ENCODE results near the gene OR52I1.
A peak's percentile ranks its signal among the peaks of the same experiment; 100 is the strongest.

Gene OR52I1

DNA sequence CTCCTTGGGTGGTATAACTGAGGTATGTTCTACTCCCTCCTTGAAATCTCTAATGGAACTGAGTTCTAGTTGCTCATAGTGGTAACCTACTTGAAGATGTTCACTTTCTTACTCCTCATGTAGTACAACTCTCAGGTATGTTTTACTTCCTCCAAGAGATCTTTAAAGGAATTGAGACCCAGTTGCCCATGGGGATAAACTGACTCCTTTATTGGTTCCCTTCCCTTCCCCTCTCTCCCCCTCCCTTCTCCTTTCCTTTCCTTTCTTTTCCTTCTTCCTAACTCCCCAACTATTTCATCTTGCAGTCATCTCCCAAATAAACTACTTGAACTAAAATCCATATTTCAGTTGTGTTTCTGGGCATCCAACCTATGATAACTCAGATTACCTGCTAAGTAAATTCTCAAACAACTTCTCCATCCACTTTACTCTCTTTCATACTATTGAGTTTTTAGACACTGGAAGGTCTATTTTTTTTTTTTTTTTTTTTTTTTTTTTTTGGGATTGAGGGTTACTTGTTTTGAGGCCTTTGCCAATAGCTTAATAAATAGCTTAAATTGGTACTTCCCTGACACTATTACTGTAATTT lies 22.1 kb downstream of the OR52I1 start:
- DNase-seq, result no peak

DNA sequence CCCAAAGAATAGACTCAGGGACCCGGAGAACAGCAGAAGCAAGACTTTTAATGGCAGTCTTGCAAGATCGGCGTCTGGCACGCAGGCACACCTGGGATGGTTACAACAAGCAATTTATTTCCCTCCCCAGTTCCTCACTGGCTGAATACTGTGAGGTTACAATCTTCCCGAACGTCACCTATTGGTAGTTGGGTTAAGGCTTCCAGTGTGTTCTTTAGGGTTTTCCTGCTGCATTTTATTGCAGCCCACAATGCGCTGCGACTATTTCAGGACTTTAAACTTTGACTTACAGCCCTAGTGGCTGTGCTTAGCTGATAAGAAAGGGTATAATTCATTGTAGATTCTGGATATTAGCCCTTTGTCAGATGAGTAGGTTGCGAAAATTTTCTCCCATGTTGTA lies 25.7 kb downstream of the OR52I1 start:
- no peak for DNase-seq

DNA sequence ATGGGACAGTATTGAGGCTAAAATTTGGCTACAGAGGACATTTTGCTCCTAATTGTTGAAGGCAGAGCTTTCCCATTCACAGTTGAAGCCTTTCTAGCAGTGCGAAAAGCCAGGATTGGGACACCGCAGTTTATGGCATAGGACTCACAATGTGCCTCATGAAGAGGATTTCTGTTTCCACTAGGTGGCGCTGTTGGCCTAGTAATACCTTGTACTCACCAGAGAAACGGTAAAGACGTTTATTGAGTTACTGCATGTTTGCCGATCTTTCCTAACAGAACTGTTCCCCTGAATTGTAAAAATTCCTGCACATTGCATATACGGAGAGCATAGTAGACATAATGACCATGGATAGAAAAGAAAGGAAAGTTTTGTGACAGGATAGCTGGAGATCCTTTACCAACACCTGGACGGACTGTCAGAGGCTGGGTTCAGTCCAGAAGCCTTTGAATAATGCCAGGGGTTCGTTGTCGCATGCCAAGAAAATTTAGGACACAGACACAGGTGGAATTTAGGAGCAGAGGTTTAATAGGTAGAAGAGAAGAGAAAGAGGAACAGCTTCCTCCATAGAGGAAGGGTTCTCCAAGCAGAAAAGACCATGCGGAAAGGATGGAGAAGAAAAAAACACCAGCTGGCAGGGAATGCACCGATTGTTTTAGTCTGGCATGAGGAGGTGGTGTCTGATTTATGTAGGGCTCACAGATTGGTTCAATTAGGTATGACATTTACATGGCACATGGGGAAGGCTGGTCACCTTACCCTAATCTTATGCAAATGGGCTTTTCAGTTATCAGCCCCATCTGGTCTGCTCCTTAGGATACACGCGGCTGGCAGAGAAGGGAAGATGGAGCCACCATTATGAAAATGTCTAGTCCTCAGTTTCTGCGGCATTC lies 32.6 kb downstream of the OR52I1 start:
- DNase-seq, result peak; percentile 91

DNA sequence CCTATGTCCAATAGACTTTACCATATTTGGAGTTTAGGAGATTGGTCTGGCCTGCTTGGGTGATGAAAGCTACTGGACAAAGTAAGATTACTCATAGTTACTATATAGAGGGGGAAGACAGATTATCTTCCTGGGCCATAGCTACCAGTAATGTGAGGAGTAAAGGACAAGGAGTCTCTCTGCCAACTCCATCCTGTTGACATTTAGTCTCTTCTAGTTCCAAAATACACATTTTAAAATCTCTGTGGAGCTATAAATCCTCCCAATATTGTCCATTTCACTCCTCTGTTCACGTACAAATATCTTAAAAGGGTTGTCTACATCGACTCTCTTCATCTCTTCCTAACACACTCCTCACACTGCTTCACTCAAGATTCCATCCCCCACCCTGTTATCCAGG lies 42.3 kb downstream of the OR52I1 start:
- no peak for DNase-seq

DNA sequence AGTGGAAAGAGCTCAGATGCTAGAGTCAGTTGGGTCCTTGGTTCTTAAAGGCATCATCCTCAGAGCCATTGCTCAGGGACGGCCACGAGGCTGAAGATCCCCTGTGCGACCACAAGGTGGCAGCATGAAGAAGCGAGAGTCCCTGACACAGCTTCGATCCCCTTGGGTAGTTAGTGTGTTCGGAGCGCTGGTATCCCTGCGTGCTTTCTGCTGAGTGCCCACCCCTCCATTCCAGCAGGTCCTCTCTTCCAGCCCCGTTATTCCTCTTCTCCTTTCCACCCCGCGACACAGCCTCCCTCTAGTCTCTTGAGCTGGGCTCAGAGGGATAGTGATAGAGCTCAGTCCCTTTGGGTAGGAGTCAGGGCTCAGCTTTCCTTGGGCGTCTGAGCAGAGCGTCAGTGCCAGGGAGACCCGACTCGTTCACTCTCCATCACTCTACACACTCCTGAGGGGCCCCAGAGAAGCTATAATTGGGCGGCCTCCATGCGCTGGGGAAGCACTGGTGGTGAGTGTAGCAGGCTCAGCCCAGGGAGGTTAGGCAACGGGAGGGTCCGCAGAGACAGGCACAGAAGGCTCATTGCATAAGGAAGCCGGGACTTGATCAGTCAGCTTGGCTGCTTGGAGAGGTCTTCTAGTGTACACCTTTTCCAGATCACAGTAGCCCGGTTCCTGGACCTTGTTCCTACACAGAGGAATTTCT lies 43.3 kb downstream of the OR52I1 start, which contains the start of gene OR51D1:
Gene OR51D1 (plus strand): TSS at position 516 of the 700 bp plus-strand sequence. CDS start 2,314 bp downstream, outside the sequence.
- peak; percentile 64 for DNase-seq

DNA sequence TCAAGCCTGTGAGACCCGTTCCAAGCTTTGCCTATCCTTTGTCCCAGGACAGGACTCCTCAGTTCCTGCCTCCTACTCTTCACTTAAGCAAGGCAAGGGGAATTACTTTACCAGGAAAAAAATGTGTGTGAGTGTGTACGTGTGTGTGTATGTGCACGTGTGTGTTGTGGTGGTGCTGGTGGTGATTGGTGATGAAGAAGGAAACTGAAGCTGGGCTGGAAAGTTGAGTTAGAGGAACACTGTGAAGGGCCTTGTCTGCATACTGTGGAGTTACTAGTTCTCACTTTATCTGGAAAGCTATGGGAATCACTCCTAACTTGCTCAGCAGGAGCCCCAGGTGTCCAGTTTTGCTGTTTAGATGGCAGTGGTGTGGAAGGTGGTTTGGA lies 43.8 kb downstream of the OR52I1 start:
- no peak for DNase-seq

DNA sequence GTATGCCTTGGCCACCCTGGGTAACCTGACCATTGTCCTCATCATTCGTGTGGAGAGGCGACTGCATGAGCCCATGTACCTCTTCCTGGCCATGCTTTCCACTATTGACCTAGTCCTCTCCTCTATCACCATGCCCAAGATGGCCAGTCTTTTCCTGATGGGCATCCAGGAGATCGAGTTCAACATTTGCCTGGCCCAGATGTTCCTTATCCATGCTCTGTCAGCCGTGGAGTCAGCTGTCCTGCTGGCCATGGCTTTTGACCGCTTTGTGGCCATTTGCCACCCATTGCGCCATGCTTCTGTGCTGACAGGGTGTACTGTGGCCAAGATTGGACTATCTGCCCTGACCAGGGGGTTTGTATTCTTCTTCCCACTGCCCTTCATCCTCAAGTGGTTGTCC lies 46.1 kb downstream of the OR52I1 start:
- no peak for DNase-seq

DNA sequence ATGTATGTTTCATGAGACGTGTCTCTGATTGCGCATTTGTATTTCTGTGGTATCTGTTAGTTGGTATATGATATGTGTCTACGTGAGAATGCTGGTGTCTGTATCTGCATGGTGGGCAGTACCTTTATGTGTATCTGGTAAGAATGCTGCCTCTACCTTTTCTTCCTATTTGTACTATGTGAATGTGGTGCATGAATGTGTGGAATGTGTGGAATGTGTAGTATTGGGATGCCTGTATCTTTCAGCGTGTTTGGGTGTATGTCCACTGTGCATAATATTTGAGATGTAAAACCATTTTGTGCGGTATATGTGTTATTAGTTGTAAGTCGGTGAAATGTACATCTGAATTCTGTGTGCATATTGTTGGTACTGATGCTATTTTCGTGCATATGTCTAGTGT lies 47.7 kb downstream of the OR52I1 start:
- no peak for DNase-seq

DNA sequence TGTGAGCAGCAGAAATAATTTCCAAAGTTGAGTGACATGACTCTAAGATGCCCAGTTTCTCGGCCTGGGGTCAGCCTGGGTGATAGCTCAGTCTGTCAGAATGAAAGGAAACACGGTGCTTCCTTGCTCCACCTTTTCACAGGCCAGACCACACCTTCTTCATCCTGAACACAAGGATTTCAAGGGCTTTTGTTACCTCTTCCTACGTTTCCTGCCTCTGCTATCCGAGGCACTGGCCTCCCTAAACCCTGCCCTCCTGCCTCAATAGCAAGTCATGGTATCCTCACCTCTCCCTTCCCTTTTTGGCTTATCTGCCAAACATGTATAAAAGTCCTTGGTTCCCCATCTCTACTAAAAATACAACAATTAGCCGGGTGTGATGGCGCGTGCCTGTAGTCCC lies 48.2 kb downstream of the OR52I1 start:
- DNase-seq, result no peak

DNA sequence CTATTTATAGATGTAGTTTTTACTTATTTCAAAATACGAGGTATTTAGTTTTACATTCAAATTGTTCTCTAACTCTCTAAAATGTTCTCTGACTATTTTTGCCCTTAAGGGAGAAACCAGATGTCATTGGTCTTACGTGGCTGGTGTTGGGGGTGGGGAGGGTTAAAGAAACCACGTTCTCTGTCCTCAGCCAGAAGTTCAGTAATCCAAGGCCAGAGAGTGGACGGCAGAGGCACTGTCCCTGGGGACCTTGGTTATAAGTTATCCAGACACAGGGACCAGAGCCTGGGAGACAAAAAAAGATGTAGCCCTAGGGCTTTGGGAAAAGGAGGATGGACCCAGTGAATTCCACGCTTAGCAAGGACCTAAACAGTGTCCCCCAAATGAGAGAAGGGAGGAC lies 49.2 kb downstream of the OR52I1 start:
- DNase-seq, result no peak

DNA sequence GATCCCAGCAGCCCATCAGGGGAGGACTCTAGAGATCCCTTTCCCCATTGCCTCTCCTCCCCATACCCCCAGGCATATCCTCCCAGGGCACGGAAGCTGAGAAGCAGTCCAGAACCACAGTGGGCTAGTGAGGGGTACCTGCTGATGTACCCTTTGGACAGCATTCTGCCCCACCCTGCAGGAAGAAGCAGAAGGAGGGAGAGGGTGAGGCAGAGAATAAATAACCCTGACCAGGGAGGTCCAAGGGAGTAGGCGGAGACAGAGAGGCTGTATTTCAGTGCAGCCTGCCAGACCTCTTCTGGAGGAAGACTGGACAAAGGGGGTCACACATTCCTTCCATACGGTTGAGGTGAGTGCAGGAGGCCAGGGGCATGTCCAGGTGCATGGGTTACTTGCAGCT lies 49.8 kb downstream of the OR52I1 start, which contains the start of gene OR51E1:
Gene OR51E1 (plus strand): TSS at position 301 of the 400 bp plus-strand sequence. CDS start 8,545 bp downstream, outside the sequence.
- DNase-seq, result no peak

DNA sequence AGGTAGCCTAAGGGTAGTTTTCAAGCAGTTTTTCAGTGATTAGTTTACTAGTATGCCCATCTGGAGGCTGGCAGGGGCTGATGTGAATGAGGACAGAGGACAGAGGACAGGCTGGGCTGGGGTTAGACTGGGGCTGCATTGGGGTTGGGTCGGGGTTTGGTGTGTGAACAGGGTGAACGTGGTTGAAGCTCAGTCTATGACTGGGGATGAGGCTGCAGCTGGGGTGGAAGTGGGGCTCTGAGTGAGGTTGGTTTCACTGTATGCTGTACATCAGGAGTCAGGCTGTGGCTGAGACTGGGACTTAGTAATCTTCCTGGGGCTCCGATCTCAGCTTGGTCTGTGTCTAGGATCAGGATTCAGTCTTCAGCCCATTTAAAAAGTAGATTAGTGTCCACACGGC lies 50.4 kb downstream of the OR52I1 start:
- no peak for DNase-seq
